Measurements from ENCODE around the gene MYO3A.
"Not testable (repeated sequence)": the region's sequence is repeated elsewhere in the genome, so short reads cannot be mapped to it uniquely, and the experiment has no call there.

MYO3A gene

DNA sequence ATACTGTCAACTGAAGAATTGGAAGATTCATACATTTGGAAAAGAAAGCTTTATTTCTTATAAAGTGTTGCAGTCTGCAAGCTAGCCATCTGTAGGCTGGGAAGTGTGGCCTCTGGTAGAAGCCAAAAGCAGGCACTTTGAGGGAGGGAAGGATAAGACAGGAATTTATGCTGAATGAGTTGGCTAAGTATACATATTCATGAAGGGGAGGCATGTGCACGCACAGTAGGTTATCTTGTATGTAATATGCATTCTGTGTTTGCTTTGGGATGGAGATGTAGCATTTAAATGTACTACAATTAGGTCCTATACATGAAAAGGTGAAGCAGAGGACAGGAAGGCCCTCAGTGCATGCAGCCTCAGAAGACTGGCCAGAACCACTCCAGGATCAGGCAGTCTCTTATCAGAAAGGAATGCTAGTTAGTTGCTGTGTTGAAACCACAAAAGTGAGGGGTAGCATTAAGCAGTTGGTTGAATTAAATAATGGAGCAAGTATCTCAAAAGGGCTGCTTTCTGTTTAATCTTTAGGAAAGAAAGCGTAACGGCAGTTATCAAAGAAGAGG lies 40.9 kb downstream of the MYO3A start:
- DNase-seq (ENCODE audit: low spot score): no peak

DNA sequence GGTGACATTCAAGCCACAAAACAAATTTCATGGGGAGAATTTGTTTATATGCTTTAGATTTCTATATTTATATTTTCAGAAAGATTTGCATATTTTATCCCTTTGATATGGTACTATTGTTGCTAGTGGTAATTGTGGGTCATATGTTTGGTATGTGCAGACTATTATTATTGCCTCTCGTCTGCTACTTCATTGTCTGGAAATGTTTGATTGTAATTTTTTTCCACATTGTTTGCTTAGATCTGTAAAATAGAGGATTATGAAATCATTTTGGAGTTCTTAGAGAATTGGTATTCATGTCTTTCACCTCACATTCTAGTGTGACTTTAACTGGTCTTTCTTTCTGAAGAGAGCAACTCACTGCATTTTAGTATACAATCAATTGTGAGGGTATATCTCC lies 44.7 kb downstream of the MYO3A start:
- no peak for DNase-seq (ENCODE audit: low spot score)

DNA sequence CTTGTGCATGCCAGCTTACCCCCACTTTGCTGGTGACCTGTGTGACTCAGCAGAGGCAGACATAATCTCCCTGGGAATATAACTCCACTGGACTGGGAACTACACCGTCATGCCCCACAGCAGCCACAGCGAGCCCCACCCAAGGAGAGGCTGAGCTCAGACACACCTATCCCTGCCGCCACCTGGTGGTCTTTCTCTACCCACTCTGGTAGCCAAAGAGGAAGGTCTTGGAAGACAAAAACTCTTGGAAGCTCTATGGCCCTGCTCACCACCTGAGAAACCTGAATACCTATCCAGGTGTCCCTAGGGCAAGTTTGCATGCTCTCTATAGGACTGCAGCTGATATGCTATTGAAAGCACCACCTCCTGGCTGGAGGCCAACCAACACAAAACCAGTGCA lies 48.1 kb downstream of the MYO3A start:
- DNase-seq (ENCODE audit: low spot score): no peak

DNA sequence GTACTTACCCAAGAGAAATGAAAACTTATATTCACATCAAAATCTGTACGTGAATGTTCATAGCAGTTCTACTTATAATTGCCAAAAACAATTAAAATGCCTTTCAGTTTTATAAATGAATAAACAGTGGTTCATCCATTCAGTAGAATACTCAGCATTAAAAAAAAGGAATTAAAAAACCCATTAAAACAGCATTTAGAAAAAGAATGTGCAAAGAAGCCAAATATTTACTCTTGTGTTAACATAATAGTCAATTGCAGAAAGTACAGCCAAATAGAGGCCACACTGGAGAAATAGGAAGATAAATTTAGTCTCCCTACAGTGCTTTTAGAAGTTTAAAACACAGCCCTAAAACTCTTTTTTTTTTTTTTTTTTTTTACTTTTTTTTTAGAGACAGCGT lies 54.6 kb downstream of the MYO3A start:
- no peak for DNase-seq (ENCODE audit: low spot score)

DNA sequence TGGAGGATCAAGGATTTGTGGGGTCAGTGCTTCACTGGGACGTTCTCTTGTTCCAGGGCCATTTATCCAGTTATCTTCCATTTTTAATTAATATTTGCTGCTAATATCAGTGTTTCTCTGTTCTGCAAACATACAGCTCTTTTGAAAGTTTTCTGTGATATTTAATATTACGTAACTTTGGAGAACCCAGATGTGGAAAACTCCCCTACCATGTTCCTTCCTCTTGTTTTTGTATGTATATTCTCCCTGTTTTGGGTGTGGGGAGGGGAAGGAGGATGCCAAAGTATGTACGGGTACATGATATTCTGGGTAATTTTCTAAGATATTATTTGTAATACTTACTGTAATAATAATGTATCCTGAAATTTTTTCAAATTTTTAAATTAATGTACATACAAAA lies 55.9 kb downstream of the MYO3A start:
- no peak for DNase-seq (ENCODE audit: low spot score)

DNA sequence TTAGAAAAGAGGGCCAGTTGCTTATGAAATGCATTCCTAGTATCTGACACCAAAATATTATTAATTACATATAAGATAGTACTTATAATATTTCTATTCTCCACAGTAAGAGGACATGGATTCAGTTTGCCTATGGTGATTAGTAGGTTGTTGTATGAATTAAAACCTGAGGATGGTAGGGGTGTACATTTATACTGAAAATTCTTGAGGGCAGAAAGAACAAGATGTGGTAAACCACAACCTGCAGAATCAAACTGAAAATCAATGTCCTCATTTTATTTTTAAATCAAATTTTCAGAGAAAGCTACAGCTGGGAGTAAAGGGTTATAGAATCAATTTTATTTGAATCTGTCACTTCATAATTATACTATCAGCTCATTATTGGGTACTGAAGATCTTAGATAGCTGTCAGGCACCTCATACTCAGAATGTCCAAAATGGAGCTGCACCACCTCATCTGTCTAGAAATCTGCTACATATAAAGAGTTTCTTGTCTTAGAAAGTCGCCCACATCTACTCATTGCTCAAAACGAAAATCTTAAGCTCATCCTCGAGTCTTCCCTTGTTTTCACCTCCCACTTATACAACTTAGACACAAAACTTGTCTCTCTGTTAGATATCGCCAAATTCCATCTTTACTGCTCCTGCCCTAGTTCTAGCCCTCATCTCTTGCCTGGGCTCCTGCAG lies 65.4 kb downstream of the MYO3A start:
- no peak for DNase-seq (ENCODE audit: low spot score)

DNA sequence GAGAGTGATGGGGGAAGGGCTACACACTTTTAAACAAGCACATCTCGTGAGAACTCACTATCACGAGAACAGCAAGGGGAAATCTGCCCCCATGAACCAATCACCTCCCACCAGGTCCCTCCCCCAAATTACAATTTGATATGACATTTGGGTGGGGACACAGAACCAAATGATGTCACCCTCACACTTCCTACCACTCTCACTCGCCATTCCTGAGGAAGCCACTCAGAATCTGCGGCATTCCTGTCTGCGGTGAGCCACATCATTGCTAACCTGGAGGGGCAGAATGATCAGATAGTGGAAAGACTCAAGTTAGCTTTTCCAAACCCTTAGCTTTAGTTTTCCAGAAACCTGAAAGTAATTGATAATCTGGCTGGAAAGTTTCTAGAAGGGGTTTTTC lies 66.9 kb downstream of the MYO3A start:
- DNase-seq (ENCODE audit: low spot score): no peak

DNA sequence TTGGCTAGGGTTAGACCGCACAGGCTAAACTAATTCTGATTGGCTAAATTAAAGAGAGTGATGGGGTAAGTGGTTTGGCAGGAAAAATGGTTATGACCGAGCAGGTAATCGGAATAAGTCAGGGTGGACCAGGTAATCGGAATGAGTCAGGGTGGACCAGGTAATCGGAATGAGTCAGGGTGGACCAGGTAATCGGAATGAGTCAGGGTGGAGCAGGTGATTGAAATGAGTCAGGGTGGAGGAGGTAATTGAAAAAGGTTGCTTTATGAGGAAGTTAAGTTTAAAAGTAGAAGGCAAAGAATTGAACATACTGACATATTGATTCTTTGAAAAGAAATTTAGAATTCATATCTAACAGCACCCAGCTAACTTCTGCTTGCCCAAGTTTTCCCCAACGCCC lies 68.4 kb downstream of the MYO3A start:
- DNase-seq (ENCODE audit: low spot score): not testable (repeated sequence)

DNA sequence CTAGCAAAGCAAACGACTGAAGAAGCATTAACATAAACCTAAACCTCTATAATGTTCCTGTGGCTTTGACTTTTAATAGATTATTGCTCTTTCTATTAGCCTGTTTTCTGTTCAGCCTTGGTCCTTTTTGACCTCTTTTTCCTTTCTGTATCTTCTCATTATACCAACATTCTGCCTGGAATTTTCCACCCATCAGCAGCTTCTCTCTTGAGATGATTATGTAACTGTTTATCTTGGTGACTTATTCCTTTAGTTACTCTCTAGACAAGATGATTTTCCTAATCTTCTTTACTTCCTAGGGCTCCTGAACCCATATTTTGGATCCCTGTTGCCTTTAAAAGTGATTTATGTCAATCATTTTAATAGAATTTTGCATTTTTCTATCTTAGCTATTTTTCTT lies 81.1 kb downstream of the MYO3A start:
- no peak for DNase-seq (ENCODE audit: low spot score)

DNA sequence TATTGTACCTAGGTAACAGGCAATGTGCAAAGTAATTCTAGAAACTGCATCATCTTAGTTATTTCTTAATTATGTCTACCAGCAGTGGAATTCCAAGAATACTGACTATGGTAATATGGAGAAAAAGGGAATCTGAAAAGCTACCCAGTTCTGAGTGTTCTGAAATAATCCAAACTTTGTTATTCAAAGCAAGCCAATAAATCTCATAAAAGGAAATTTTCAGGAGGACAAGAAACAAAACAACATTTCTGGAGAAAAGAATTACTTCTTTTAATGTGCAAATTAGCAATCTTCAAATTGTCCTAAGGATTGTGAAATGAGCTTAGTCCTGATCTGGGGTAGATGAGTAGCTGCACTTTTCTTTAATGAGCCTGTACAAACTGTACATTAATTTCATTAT lies 88.8 kb downstream of the MYO3A start:
- no peak for DNase-seq (ENCODE audit: low spot score)

DNA sequence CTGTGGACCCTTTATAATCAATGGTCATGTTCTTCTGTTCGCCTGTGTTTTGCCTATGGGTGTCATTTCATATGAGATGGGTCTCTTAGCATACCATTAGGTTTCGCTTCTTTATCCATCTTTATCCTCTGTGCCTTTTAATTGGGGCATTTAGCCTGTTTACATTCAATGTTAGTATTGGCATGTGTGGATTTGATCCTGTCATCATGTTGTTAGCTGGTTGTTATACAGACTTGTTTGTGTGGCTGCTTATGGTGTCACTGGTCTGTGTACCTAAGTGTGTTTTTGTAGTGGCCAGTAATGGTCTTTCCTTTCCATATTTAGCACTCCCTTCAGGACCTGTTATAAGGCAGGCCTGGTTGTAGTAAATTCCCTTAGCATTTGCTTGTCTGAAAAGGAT lies 90.3 kb downstream of the MYO3A start:
- DNase-seq (ENCODE audit: low spot score): no peak

DNA sequence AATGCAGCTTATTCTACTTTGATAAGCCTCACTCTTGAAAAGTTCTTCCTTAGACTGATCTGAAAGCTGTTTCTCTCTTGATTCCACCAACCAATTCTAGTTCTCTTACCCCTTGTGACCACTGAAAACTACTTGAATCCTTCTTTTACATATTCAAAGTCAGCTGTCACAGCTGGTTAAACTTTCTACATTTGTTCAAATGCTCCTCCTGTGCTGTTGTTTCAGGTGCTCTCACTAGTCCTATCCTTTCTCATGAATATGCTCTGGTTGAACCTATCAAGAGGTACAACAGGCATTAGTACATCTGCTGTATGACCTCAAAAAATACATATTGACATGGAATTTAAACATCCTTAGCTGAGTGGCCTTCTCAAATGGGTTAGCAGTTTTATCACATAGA lies 91.5 kb downstream of the MYO3A start:
- peak; percentile 15 for DNase-seq (ENCODE audit: low spot score)

DNA sequence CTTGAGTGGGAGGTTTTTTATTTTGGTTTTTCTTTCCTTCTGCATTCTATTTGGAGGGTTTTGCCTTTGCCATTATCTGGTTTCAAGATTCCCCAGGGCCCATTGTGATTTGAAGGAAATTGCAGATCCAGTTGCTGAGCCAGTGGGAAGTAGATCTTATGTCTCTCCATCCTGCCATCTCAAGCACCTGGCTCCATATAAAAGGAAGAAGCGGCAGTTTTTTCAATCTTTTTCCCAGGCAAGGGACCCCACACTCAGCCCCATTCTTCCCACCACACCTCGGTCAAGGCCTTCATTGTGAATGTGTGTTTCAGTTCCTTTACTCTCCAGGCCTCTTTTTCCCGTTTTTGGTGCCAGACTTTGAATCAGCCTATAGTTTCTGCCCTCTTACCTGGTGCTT lies 95.8 kb downstream of the MYO3A start:
- no peak for DNase-seq (ENCODE audit: low spot score)

DNA sequence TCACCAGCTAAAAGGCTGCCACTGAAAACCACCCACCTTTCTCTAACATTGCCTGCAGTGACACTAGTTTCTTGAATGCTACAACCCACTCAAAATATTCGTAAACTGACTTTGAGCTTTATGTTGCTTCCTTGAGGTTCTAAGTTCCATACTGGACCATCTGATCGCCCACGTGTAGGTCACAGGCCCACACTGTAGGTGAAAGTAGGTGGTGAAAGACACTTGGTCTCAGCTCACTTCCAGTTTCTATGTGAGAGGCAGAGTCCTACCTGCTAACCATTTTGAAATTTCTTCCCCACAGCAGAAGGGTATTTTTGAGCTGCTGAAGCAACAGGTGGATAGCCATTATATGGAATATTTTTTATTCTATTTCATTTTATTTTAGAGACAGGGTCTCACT lies 97.3 kb downstream of the MYO3A start:
- DNase-seq (ENCODE audit: low spot score): no peak

DNA sequence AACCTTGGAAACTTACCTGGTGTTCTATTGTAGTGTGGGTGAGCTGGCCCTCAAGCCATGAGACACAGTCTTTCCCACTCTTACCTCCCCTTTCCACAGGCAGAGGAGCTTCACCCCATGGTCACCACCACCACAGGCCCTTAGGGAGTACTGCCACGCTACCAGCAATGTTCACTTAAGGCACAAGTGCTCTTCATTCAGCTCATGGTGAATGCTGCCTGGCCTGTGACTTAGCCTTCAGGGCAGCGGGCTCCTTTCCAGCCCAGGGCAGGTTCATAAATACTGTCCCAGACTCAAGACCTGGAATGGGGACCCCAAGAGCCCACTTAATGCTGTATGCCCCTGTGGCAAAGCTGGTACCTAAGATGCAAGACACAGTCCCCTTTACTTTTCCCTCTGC lies 109.4 kb downstream of the MYO3A start:
- no peak for DNase-seq (ENCODE audit: low spot score)

DNA sequence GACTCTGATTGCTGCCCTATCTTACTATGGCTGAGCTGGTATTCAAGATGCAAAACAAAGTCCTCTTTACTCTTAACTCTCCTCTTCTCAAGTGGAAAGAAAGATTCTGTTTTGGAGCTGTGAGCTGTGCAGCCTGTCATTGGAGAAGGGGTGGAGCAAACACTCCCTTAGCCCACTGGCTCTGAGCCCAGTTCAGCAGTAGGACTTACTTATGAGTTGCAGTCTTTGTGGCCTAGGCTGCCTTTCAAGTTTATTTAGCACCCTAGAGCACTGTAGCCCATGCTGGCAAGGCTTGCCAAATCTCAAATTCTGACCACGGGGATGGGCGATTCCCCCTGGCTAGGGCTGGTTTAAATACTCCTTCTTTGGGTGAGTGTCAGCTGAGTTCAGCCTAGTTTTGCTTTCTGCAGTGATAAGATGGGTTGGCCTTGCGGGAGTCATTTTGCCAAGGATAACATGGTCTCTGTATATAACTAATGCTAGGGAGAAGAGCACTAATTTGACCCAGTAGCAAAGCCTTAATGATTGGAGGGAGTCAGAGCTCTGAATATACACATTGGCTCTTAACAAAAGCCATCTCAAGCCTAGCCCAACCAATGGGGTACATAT lies 110.2 kb downstream of the MYO3A start:
- no peak for DNase-seq (ENCODE audit: low spot score)

DNA sequence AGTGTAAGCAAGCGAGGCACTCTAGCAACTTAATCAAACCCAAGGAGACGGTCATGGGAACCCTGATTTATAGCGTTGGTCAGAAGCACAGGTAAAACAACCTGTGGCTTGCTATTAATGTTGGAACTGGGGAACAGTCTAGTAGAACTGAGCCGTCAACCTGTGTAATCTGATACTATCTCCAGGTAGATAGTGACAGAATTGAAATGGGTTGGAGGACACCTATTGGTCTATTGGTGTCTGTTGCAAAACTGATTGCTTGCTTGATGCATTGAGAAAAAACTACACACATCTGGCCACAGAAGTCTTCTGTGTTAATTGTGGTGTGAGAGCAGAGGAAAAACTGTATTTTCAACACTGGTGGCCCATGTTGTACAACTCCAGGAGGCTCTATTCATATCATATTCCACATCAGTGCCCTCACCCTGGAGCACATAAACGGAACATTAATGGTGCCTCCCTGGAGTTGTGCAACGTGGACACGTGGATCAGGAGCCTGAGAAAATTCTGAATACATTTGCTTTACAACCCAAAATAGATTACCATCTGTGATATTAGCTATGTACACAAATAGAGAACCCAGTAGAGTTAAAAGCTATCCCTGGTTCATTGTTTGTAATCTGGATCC lies 112.2 kb downstream of the MYO3A start:
- no peak for DNase-seq (ENCODE audit: low spot score)

DNA sequence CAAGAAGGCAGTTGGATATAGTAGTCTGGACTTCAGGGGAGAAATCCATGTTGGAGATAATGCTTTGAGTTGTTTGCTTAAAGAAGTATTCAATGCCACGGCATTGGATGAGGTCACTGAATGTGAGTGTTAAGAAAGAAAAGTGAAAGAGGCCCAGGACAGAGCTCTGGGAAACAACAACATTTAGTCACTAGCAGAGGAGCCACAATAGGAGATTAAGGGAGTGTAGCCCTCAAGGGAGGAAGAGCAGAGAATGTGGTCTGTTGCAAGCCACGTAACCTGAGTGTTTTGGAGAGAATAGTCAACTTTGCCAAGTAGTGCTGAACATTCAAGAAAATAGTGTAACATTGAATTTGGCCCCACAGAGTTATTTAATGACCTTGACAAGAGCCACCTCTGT lies 114.7 kb downstream of the MYO3A start:
- no peak for DNase-seq (ENCODE audit: low spot score)

DNA sequence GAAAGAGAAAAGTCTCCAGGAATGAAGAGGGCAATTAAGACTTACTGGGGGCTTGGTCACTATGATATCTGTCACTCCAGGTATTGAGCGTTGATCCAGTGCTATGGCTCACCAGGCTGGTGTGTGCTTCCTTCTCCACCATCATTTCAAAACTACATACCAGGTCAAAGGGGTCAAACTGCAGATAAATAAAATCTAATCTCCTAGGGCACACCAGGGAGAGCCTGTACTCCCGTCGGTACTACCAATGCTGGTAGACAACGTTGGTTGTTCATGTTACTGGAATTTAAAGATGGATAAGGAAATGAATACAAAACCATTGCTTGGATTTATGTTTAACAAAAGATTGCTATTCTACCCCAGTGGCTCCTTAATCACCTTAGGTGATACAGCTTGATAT lies 118.3 kb downstream of the MYO3A start:
- no peak for DNase-seq (ENCODE audit: low spot score)

DNA sequence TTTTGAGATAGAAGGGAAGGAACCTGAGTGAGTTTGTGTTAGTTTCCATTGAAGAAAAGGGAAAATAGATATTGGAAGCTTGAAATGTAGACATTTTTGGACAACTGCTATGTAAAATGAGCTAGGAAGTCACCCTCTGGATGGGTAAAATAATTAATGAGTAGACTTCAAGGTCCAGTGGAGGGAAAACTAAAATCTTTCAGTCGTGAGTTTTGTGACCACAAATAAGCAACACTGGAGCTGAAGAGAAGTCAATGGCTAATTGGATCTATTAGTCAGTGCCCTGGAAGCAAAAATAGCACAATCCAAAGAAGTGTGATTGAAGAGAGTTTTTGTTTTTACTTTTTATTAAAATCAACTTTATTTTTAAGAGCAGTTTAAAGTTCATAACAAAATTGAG lies 123.4 kb downstream of the MYO3A start:
- DNase-seq (ENCODE audit: low spot score): no peak

DNA sequence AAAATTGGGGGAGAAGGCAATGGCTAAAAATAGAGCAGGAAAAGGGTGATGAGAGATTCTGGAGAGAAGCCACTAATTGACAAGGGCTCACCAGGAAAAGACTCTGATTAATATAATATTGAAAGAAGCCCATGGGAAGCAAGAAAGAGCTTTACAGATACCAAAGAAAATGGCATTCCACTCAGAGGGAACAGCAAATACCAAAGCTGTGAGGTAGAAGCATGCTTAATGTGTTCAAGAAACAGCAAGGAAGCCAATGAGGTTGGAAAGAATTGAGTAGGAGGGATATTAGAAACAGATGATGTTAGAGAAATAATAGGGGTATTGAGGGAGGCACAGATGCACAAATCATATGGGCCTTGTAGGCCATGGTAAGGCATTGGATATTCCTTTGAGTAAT lies 130.1 kb downstream of the MYO3A start:
- no peak for DNase-seq (ENCODE audit: low spot score)

DNA sequence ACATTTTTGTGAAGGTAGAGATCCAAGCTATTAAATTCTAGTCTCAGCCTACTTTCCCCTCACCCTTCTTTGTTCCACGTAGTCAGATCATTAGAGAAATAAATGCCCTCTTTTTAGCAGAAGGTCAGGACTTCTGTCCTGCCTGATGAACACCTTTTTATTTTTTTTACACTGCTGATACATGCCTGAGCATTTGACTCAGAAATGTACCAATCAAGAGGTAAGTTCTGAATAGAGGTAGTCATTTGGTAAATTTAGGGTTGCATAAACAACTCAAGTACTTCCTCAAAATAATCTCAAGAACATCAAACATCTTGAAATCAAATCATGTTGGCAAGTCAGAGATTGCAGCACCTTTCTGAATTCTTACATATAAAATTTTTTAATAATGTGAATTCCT lies 133.7 kb downstream of the MYO3A start:
- no peak for DNase-seq (ENCODE audit: low spot score)

DNA sequence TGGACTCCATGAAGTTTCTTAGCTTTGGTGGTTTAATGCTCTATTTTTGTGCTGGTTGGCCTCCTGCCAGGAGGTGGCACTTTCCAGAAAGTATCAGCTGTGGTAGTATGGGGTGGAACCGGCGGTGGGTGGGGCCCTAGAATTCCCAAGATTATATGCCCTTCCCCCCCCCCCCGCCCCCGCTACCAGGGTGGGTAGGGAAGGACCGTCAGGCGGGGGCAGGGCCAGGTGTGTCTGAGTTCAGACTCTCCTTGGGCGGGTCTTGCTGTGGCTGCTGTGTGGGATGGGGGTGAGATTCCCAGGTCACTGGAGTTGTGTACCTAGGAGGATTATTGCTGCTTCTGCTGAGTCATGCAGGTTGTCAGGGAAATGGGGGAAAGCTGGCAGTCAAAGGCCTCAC lies 146.9 kb downstream of the MYO3A start:
- not testable (repeated sequence) for DNase-seq (ENCODE audit: low spot score)

DNA sequence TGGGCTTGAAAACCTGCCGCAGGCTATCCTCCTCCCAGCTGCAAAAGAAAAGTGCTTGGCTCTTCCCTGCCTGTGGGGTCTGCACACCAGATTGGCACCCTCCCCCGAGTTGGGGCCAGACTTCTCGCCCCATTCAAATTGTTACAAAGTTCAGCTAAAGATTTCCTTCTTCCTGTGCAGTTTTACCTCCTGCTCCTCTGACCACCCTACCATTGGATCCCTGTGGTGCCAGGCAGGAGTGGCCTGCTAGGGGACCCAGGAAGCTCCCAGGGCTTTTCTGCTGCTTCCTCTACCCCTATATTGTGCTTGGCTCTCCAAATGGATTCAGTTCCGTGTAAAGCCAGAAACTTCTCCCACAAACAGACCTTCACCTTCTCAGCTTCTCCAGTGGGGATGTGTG lies 147.4 kb downstream of the MYO3A start:
- no peak for DNase-seq (ENCODE audit: low spot score)

Measured in iPS-NIHi11 (cell line).